ENCODE measurements around the gene ANKRD34C. TPM values are rescaled to one million over a fixed set of nuclear protein-coding genes. Genes with fewer than 3 reads are reported as not detected.

Gene ANKRD34C
- total and polyA plus RNA-seq, 9 of the 15 experiments (the other 6 are each of a cell fraction or from before 2014, with no cell fraction given) = 0.01 TPM; not detected in 8

DNA sequence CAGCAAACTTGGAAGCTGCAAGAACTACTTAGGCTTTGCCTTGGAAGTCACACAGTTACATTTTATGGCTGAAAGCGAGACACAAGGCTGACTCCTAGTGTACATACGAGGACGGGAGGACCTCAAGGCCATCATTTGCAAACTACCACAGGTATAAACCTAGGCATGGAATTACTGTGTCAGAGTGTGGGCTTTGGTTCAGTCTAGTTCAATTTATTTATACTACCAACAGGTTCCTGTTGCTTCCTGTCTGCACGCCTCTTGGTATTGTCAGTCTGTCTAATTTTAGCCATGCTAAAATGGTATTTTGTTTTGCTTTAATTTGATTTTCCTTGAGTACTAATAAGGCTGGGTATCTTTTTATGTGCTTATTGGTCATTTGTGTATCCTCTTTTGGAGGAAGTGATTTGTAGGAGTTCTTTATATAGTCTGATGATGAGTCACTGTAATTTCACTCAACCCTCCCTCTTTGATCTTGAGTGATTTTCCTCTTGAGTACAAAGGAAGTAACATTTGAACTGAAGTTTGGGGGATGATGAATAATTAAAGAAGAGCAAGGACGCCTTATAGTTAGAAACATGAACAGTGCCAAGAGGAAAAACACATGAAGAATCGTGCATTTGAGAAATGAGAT lies 8.2 kb downstream of the ANKRD34C start (continued):
- TF ChIP-seq, protein P1, sequence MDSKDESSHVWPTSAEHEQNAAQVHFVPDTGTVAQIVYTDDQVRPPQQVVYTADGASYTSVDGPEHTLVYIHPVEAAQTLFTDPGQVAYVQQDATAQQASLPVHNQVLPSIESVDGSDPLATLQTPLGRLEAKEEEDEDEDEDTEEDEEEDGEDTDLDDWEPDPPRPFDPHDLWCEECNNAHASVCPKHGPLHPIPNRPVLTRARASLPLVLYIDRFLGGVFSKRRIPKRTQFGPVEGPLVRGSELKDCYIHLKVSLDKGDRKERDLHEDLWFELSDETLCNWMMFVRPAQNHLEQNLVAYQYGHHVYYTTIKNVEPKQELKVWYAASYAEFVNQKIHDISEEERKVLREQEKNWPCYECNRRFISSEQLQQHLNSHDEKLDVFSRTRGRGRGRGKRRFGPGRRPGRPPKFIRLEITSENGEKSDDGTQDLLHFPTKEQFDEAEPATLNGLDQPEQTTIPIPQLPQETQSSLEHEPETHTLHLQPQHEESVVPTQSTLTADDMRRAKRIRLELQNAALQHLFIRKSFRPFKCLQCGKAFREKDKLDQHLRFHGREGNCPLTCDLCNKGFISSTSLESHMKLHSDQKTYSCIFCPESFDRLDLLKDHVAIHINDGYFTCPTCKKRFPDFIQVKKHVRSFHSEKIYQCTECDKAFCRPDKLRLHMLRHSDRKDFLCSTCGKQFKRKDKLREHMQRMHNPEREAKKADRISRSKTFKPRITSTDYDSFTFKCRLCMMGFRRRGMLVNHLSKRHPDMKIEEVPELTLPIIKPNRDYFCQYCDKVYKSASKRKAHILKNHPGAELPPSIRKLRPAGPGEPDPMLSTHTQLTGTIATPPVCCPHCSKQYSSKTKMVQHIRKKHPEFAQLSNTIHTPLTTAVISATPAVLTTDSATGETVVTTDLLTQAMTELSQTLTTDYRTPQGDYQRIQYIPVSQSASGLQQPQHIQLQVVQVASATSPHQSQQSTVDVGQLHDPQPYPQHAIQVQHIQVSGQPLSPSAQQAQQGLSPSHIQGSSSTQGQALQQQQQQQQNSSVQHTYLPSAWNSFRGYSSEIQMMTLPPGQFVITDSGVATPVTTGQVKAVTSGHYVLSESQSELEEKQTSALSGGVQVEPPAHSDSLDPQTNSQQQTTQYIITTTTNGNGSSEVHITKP (IDR thresholded peaks at IDR 0.05; ENCODE audit: partially characterized antibody) = no peak
- TF ChIP-seq CHD1 (IDR thresholded peaks at IDR 0.05; ENCODE audit: low read length) = no peak
- no peak for TF ChIP-seq ZNF589 (CRISPR knock-in tag; IDR thresholded peaks at IDR 0.05; ENCODE audit: low read depth)
- TF ChIP-seq ZKSCAN8 (CRISPR knock-in tag; IDR thresholded peaks at IDR 0.05) = no peak

- Histone ChIP-seq H3K36me3 (ENCODE audit: control insufficient read depth, insufficient read depth, low read length) (no peaks in the 10 kb centered on the region), H3K4me1 (replicated peaks in 1 of 2; ENCODE audit: control insufficient read depth in 2 of 2, insufficient read depth in 2 of 2, low read length in 2 of 2) (no peaks in the 10 kb centered on the region), H3K9ac (ENCODE audit: insufficient read depth in 1 of 2, low read depth in 2 of 2, low read length in 2 of 2) (no peak overlapping the region), H3K79me2 (ENCODE audit: control insufficient read depth, insufficient read depth, low read length) (no peaks in the 10 kb centered on the region), H3K27ac (ENCODE audit: extremely low read depth, low read depth, low read length) (no peak overlapping the region), H2AFZ (ENCODE audit: low read depth, low read length) (no peak overlapping the region), H3K27me3 (ENCODE audit: control insufficient read depth in 2 of 2, insufficient read depth in 2 of 2, low read length in 2 of 2) (peaks cover 2 to 8% of the 10 kb centered on the region in 2 experiments; a peak in 1 of 5 replicates), H3K9me3 (replicated peaks; ENCODE audit: control insufficient read depth, insufficient read depth, low read depth, low read length) (no peaks in the 10 kb centered on the region), H3K4me2 (ENCODE audit: insufficient read depth, low read length) (no peak overlapping the region), H4K20me1 (replicated peaks; ENCODE audit: control insufficient read depth, insufficient read depth, low read length) (no peaks in the 10 kb centered on the region), H3K4me3 (no peak overlapping the region), H3K9me1 (ENCODE audit: control insufficient read depth, insufficient read depth, low read length) (no peaks in the 10 kb centered on the region)
- ChIA-PET CTCF (ENCODE audit: low intra/inter-chr PET ratio) (no interaction called here), POLR2A (interaction anchor here (0.8 kb wide), 1 partner anchor 10 kb away, joined by 3 read pairs; no protein-coding TSS in a partner anchor)
- FAIRE-seq (no peak), DNase-seq (ENCODE audit: extremely low read depth in 1 of 4, low spot score in 3 of 4) (no peak), ATAC-seq (no peak)
- WGBS (ENCODE audit: insufficient coverage, low coverage, missing lambda C conversion rate) = 0% methylated on average over 4 of the region's 4 CpGs
- intact Hi-C loops (cut with micrococcal nuclease) = no loop called here
- no TSS peak for BruUV-seq (replicated peaks)
- TF ChIP-seq ZNF77 (CRISPR knock-in tag; IDR thresholded peaks at IDR 0.05) (no peak), ZNF717 (CRISPR knock-in tag; IDR thresholded peaks at IDR 0.05) (no peak)
- in situ Hi-C loops (cut with MboI) = no loop called here
Measured at GRCh38 chr15:79292011-79292410, 9.5 kb downstream of the ANKRD34C start.

All from K562 (cell line).